Measurements from ENCODE around the gene SRRM4. TPM values are rescaled to one million over a fixed set of nuclear protein-coding genes. Genes with fewer than 3 reads are reported as not detected.

SRRM4 gene
- total and polyA plus RNA-seq, 8 donors = 0.05 to 0.48 (median 0.39) TPM; not detected in 1

- intact Hi-C loops (cut with DNase I) = no loop called here
- peaks cover 5 to 15% of the 10 kb centered on the region in 2 donors for H3K4me1 ChIP-seq
- ATAC-seq = peak; percentile 47
Observed at GRCh38 chr12:119176267-119177055, 195.1 kb downstream of the SRRM4 start.

GRCh38 chr12:119177056-119177325, 195.7 kb downstream of the SRRM4 start:
- TF ChIP-seq CTCF (IDR thresholded peaks at IDR 0.05) = no peak
- no peaks in the 10 kb centered on the region for H3K9me3 ChIP-seq
- H3K27me3 ChIP-seq = peaks cover 0 to 10% of the 10 kb centered on the region in 2 donors
- DNase-seq (no peak), ATAC-seq (no peak)
- peaks cover 5 to 15% of the 10 kb centered on the region in 2 donors for H3K4me1 ChIP-seq
- intact Hi-C loops (cut with DNase I) = no loop called here
- H3K27ac ChIP-seq = no peak overlapping the region
- H3K36me3 ChIP-seq = no peaks in the 10 kb centered on the region
- no peak overlapping the region for H3K4me3 ChIP-seq

More at GRCh38 chr12:119176267-119177055, 195.1 kb downstream of the SRRM4 start:
- Histone ChIP-seq H3K27ac (peak overlapping the region in 1 of 2 donors; percentile 33), H3K27me3 (peaks cover 0 to 10% of the 10 kb centered on the region in 2 donors), H3K36me3 (no peaks in the 10 kb centered on the region), H3K9me3 (no peaks in the 10 kb centered on the region), H3K4me3 (peak overlapping the region in 1 of 2 donors; percentile 3)
- TF ChIP-seq CTCF (IDR thresholded peaks at IDR 0.05) = no peak
- peak in 3 of 4 donors; percentile 85 to 90 (median 88) for DNase-seq

GRCh38 chr12:119177724-119178380, 196.5 kb downstream of the SRRM4 start:
- no peak for DNase-seq
- no peak for ATAC-seq
- Histone ChIP-seq H3K4me1 (peaks cover 5 to 23% of the 10 kb centered on the region in 2 donors), H3K36me3 (no peaks in the 10 kb centered on the region), H3K9me3 (no peaks in the 10 kb centered on the region), H3K27me3 (peaks cover 0 to 10% of the 10 kb centered on the region in 2 donors), H3K27ac (peak overlapping the region; percentile 87 to 94), H3K4me3 (no peak overlapping the region)
- intact Hi-C loops (cut with DNase I) = no loop called here
- no peak for TF ChIP-seq CTCF (IDR thresholded peaks at IDR 0.05)

- Histone ChIP-seq H3K27ac (peak within 1 kb of the TSS; percentile 87 to 94), H3K4me1 (peaks cover 5 to 32% of the 10 kb centered on the region in 2 donors), H3K9me3 (no peaks in the 10 kb centered on the region), H3K27me3 (peaks cover 0 to 10% of the 10 kb centered on the region in 2 donors), H3K36me3 (no peaks in the 10 kb centered on the region), H3K4me3 (peak within 1 kb of the TSS; percentile 62 to 67)
- DNase-seq (peak; percentile 65 to 94 (median 90)), ATAC-seq (peak; percentile 91)
- intact Hi-C loops (cut with DNase I) = no loop called here
- no peak for TF ChIP-seq CTCF (IDR thresholded peaks at IDR 0.05)
Observed at GRCh38 chr12:119178544-119179334, 197.4 kb downstream of the SRRM4 start, which contains the start of gene HSPB8. TSS of gene HSPB8 (plus strand) at chr12:119178931. CDS start at chr12:119179313, 382 bp downstream.
